Type B pancreatic cell (in vitro differentiated cells): Measurements from ENCODE around the gene MARCHF2. TPM values are rescaled to one million over a fixed set of nuclear protein-coding genes. Genes with fewer than 3 reads are reported as not detected.
"Not testable (repeated sequence)": the region's sequence is repeated elsewhere in the genome, so short reads cannot be mapped to it uniquely, and the experiment has no call there.

Source experiments
- DNase-seq: peaks from one replicate; pipeline ENCODE4 v3.0.0; 2021; ENCODE audit warnings: mixed read lengths; ENCODE audit not compliant: unreplicated experiment; ENCODE audit errors: extremely low spot score
- H3K27ac Mint-ChIP-seq: 2 replicates; pipeline ENCODE4 v1.8.0; 2021; ENCODE audit warnings: mild to moderate bottlenecking, mixed read lengths
- H3K27me3 Mint-ChIP-seq: 2 replicates; pipeline ENCODE4 v1.8.0; 2021; ENCODE audit warnings: mixed read lengths
- H3K36me3 Mint-ChIP-seq: 2 replicates; pipeline ENCODE4 v1.8.0; 2021; ENCODE audit warnings: mixed read lengths
- H3K4me1 Mint-ChIP-seq: one replicate; pipeline ENCODE4 v1.8.0; 2021; ENCODE audit warnings: mixed read lengths; ENCODE audit not compliant: unreplicated experiment
- H3K4me3 Mint-ChIP-seq: 2 replicates; pipeline ENCODE4 v1.8.0; 2021; ENCODE audit warnings: mild to moderate bottlenecking, mixed read lengths
- H3K9me3 Mint-ChIP-seq: 2 replicates; pipeline ENCODE4 v1.8.0; 2021; ENCODE audit warnings: mixed read lengths
- CTCF ChIP-seq: fragments of 200-600 bp; sonication (generic); conservative IDR thresholded peaks from 2 replicates; pipeline ENCODE4 v1.5.0; 2021; ENCODE audit warnings: antibody characterized with exemption, mild to moderate bottlenecking
- total RNA-seq: library from RNA; stranded (reverse); gene quantifications from 2 replicates; pipeline ENCODE4 v1.2.1, GENCODE V29; 2021; ENCODE audit warnings: low replicate concordance

The MARCHF2 gene
- total RNA-seq, 1 donor from 2014 or later: 15.5 TPM

DNA sequence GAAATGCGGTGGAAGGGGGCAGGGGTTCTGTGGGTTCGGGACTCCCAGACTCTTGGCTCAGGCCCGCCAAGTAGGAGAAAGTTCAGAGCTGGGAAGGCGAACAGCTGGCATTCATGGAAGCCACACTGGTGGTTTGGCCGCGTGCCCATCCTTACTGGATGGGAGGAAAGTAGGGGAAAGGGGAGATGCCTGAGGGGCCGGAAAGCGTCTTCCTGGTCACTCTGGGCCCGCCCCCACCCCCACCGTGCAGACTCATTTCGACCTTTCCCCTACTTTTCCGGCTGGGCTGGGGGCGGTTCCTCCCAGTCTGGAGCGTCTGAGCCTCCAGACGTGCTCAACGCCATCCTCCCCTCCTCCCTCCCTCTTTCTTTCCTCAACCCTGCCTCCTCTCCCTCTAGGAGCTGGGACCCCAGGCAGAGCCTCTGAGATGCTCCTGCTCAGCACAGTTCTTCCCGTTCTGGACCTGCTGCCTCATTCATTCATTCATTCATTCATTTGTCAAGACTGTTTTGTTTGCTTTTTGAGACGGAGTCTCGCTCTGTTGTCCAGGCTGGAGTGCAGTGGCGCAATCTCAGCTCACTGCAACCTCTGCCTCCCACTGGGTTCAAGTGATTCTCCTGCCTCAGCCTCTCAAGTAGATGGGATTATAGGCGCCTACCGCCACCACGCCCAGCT lies 45.6 kb upstream of the MARCHF2 start:
- Mint-ChIP-seq H3K4me3 (peak overlapping the region; percentile 75), H3K9me3 (no peaks in the 10 kb centered on the region), H3K36me3 (no peaks in the 10 kb centered on the region), H3K27ac (peak overlapping the region; percentile 79), H3K4me1 (peaks cover 26% of the 10 kb centered on the region), H3K27me3 (peaks cover 32% of the 10 kb centered on the region)
- no peak for TF ChIP-seq CTCF
- peak; percentile 82 for DNase-seq

DNA sequence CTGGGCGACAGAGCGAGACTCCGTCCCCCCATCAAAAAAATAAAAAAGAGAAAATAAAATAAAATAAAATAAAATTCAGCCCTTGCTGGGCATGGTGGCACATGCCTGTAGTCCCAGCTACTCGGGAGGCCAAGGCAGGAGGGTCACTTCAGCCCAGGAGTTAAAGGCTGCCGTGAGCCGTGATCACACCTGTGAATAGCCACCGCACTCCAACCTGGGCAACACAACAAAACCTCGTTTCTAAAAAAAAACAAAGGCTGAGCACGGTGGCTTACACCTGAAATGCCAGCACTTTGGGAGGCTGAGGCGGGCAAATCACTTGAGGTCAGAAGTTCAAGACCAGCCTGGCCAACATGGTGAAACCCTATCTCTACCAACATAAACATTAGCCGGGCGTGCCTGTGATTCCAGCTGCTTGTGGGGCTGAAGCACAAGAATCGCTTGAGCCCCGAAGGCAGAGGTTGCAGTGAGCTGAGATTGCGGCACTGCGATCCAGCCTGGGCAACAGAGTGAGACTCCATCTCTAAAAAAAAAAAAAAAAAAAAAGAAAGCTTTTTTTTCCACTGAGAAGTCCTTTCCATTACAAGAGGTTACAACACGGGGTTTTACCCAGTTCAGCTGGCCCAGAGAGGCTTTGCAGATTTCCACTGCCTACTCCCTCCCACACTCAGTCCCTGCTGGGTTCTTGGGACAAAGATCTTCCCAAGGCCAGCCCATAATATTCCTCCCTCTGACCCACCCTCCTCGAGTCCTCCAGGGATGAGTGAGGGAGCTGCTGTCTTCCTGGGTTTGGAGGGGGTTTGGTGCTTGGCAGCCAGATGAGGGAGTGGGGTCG lies 42.7 kb upstream of the MARCHF2 start:
- DNase-seq: no peak
- Mint-ChIP-seq H3K4me1 (peaks cover 19% of the 10 kb centered on the region), H3K36me3 (no peaks in the 10 kb centered on the region), H3K27ac (no peak overlapping the region), H3K27me3 (peaks cover 19% of the 10 kb centered on the region), H3K4me3 (no peak overlapping the region), H3K9me3 (no peaks in the 10 kb centered on the region)
- no peak for TF ChIP-seq CTCF

DNA sequence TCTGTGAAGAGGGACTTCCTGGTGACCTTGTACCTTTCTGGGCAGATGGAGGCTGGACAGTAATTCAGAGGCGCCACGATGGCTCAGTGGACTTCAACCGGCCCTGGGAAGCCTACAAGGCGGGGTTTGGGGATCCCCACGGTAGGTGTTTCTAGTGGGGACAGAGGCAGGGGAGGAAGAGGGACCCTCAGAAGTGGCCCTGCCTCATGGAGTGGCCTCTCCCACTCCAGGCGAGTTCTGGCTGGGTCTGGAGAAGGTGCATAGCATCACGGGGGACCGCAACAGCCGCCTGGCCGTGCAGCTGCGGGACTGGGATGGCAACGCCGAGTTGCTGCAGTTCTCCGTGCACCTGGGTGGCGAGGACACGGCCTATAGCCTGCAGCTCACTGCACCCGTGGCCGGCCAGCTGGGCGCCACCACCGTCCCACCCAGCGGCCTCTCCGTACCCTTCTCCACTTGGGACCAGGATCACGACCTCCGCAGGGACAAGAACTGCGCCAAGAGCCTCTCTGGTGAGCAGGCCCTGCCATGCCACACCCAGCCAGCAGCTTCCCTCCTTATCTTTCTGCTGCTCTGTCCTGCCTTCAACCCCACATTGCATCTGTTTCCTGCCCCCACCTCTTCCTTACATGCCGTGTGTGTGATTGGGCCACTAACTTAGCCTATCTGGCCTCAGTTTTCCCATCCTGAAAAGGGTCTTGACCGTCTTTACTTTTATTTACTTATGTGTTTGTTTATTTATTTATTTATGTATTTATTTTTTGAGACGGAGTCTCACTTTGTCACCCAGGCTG lies 41.9 kb upstream of the MARCHF2 start:
- Mint-ChIP-seq H3K4me3 (no peak overlapping the region), H3K9me3 (no peaks in the 10 kb centered on the region), H3K27ac (no peak overlapping the region), H3K36me3 (no peaks in the 10 kb centered on the region), H3K27me3 (peaks cover 13% of the 10 kb centered on the region), H3K4me1 (peaks cover 15% of the 10 kb centered on the region)
- TF ChIP-seq CTCF: no peak
- DNase-seq: no peak

DNA sequence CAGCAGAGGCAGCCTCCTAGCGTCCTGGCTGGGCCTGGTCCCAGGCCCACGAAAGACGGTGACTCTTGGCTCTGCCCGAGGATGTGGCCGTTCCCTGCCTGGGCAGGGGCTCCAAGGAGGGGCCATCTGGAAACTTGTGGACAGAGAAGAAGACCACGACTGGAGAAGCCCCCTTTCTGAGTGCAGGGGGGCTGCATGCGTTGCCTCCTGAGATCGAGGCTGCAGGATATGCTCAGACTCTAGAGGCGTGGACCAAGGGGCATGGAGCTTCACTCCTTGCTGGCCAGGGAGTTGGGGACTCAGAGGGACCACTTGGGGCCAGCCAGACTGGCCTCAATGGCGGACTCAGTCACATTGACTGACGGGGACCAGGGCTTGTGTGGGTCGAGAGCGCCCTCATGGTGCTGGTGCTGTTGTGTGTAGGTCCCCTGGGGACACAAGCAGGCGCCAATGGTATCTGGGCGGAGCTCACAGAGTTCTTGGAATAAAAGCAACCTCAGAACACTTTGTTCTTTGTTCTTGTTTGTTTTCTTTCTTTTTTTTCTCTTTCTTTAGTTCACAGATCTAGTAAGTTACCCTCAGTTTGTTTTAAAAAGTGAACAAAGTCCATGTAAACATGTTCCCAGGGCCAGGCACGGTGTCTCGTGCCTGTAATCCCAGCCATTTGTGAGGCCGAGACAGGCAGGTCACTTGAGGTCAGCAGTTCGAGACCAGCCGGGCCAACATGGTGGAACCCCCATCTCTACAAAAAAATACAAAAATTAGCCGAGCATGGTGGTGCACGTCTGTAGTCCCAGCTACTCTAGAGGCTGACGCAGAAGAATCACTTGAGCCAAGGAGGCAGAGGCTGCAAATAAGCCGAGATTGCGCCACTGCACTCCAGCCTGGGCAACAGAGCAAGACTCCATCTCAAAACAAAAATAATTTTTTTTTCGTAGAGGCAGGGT lies 39.0 kb upstream of the MARCHF2 start:
- no peak for DNase-seq
- H3K4me1 Mint-ChIP-seq: no peaks in the 10 kb centered on the region
- no peaks in the 10 kb centered on the region for H3K9me3 Mint-ChIP-seq
- TF ChIP-seq CTCF: no peak
- H3K4me3 Mint-ChIP-seq: no peak overlapping the region
- H3K36me3 Mint-ChIP-seq: peaks cover 5% of the 10 kb centered on the region
- no peaks in the 10 kb centered on the region for H3K27me3 Mint-ChIP-seq
- peak overlapping the region; percentile 13 for H3K27ac Mint-ChIP-seq

DNA sequence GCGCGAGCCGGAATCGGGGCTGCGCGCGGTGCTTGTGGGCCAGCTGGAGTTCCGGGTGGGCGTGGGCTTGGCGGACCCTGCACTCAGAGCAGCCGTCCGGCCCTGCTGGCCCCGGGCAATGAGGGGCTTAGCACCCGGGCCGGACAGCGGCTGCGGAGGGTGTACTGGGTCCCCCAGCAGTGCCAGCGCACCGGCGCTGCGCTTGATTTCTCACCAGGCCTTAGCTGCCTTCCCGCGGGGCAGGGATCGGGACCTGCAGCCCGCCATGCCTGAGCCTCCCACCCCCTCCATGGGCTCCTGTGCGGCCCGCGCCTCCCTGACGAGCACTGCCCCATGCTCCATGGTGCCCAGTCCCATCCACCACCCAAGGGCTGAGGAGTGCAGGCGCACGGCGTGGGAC lies 37.3 kb upstream of the MARCHF2 start:
- H3K36me3 Mint-ChIP-seq: peaks cover 14% of the 10 kb centered on the region
- H3K4me1 Mint-ChIP-seq, DNase-seq, H3K9me3 Mint-ChIP-seq, H3K4me3 Mint-ChIP-seq, H3K27me3 Mint-ChIP-seq, H3K27ac Mint-ChIP-seq: not testable (repeated sequence)

GRCh38 chr19:8376373-8376974 lies 36.6 kb upstream of the MARCHF2 start:
- not testable (repeated sequence) for H3K27ac Mint-ChIP-seq, H3K27me3 Mint-ChIP-seq, H3K4me1 Mint-ChIP-seq, DNase-seq, H3K4me3 Mint-ChIP-seq, H3K9me3 Mint-ChIP-seq
- peaks cover 14% of the 10 kb centered on the region for H3K36me3 Mint-ChIP-seq
